GM18951 (cell line): ENCODE measurements around the gene CCL20.
"Not testable (repeated sequence)": the region's sequence is repeated elsewhere in the genome, so short reads cannot be mapped to it uniquely, and the experiment has no call there.

ENCODE experiments used
- POLR2A ChIP-seq: IDR thresholded peaks from 4 replicates; pipeline ENCODE4 v1.6.1; 2011; ENCODE audit warnings: mild to moderate bottlenecking; ENCODE audit not compliant: insufficient read length, insufficient read depth; ENCODE audit errors: extremely low read depth
- in situ Hi-C: fragments of 300-500 bp; cut with MboI; formaldehyde crosslinking; loops from one replicate; pipeline ENCODE4 v1.12.0; 2022; ENCODE audit warnings: low sequenced_read_pairs, mixed read lengths, inconsistent platforms; ENCODE audit not compliant: unreplicated experiment

CCL20 gene

GRCh38 chr2:227783404-227784138 lies 30.1 kb upstream of the CCL20 start:
- in situ Hi-C loops = no loop called here

GRCh38 chr2:227785293-227785692 lies 28.3 kb upstream of the CCL20 start:
- in situ Hi-C loops = no loop called here
- TF ChIP-seq POLR2A = no peak

More at GRCh38 chr2:227783404-227784138, 30.1 kb upstream of the CCL20 start:
- peak; percentile 13 for TF ChIP-seq POLR2A

GRCh38 chr2:227788561-227789018 lies 25.1 kb upstream of the CCL20 start:
- in situ Hi-C loops = no loop called here
- TF ChIP-seq POLR2A = no peak

GRCh38 chr2:227789803-227790202 lies 23.8 kb upstream of the CCL20 start:
- in situ Hi-C loops = no loop called here
- TF ChIP-seq POLR2A = no peak

GRCh38 chr2:227793148-227793712 lies 20.4 kb upstream of the CCL20 start:
- TF ChIP-seq POLR2A = no peak
- in situ Hi-C loops = no loop called here

GRCh38 chr2:227796045-227796711 lies 17.5 kb upstream of the CCL20 start:
- no peak for TF ChIP-seq POLR2A
- in situ Hi-C loops = no loop called here

- in situ Hi-C loops = not testable (repeated sequence)
These were observed 16.9 kb upstream of the CCL20 start for GRCh38 chr2:227796768-227797167.

- in situ Hi-C loops = no loop called here
- TF ChIP-seq POLR2A = no peak
These were observed 14.4 kb upstream of the CCL20 start for GRCh38 chr2:227799202-227799601.

GRCh38 chr2:227802882-227803281 lies 10.8 kb upstream of the CCL20 start:
- in situ Hi-C loops = no loop called here

GRCh38 chr2:227804975-227805374 lies 8.7 kb upstream of the CCL20 start:
- no peak for TF ChIP-seq POLR2A
- in situ Hi-C loops = no loop called here

More at GRCh38 chr2:227802882-227803281, 10.8 kb upstream of the CCL20 start:
- no peak for TF ChIP-seq POLR2A

GRCh38 chr2:227805578-227805977 lies 8.1 kb upstream of the CCL20 start:
- TF ChIP-seq POLR2A = no peak
- in situ Hi-C loops = no loop called here

- in situ Hi-C loops = no loop called here
- no peak for TF ChIP-seq POLR2A
These were observed 4.7 kb upstream of the CCL20 start for GRCh38 chr2:227808936-227809335.

- no peak for TF ChIP-seq POLR2A
- in situ Hi-C loops = no loop called here
These were observed 1.6 kb upstream of the CCL20 start for GRCh38 chr2:227812001-227812400.

- no peak for TF ChIP-seq POLR2A
- in situ Hi-C loops = no loop called here
These were observed 447 bp upstream of the CCL20 start for GRCh38 chr2:227813229-227813561.
